Body of pancreas (tissue), 4 donors: ENCODE data around the gene ASCC1. TPM values are rescaled to one million over a fixed set of nuclear protein-coding genes. Genes with fewer than 3 reads are reported as not detected.
"Not testable (repeated sequence)": the region's sequence is repeated elsewhere in the genome, so short reads cannot be mapped to it uniquely, and the experiment has no call there.

Experiments used
- ATAC-seq: fragments of 150-250 bp; one replicate; pipeline ENCODE4 v1.9.1; 2016
- DNase-seq, 4 donors: peaks; one replicate each; pipeline ENCODE4 v3.0.0-alpha.2; 2019
- H3K27ac ChIP-seq, 4 donors: fragments of 200-600 bp; sonication (generic); 1 replicate in 3 of 4; 2 replicates in 1 of 4; pipeline versions ENCODE4 v1.5.1 to v1.6.1; 2016 to 2019; ENCODE audit warnings: mild to moderate bottlenecking in 1 of 4, mixed read lengths in 1 of 4, moderate library complexity in 1 of 4
- H3K27me3 ChIP-seq, 2 donors: fragments of 200-600 bp; sonication (generic); one replicate each; pipeline ENCODE4 v1.6.0; 2016; ENCODE audit warnings: mild to moderate bottlenecking in 1 of 2
- H3K36me3 ChIP-seq, 2 donors: fragments of 200-600 bp; sonication (generic); replicated peaks in 1 of 2; 2 replicates each; pipeline ENCODE4 v1.5.1; 2016; ENCODE audit warnings: low read depth in 2 of 2; ENCODE audit not compliant: insufficient read depth in 1 of 2
- H3K4me1 ChIP-seq: fragments of 200-600 bp; sonication (generic); one replicate; pipeline ENCODE4 v1.6.0; 2016
- H3K4me3 ChIP-seq, 2 donors: fragments of 200-600 bp; sonication (generic); 1 replicate in 1 of 2; 2 replicates in 1 of 2; pipeline ENCODE4 v1.5.1; 2016 to 2019
- H3K9me3 ChIP-seq, 3 donors: fragments of 200-600 bp; sonication (generic); 1 replicate in 2 of 3; 2 replicates in 1 of 3; pipeline ENCODE4 v1.5.1; 2016
- CTCF ChIP-seq, 7 experiments: fragments of 450-650 bp in 4 of 7; fragments of 200-600 bp in 3 of 7; sonication (generic) in 3 of 7; IDR thresholded peaks; one replicate each; pipeline ENCODE4 v1.5.1; 2016 to 2019; ENCODE audit warnings: antibody characterized with exemption in 7 of 7
- POLR2A ChIP-seq, 3 donors: fragments of 450-650 bp; IDR thresholded peaks; one replicate each; pipeline ENCODE4 v1.6.1; 2016; ENCODE audit warnings: antibody characterized with exemption in 3 of 3, mild to moderate bottlenecking in 2 of 3
- WGBS, 2 donors: methylation state at CpG; one replicate each; pipeline ENCODE4 v1.1.5; 2017; 5-methylcytosine and 5-hydroxymethylcytosine counted together
- intact Hi-C: fragments of 100-400 bp; cut with DNase I; formaldehyde crosslinking; loops from one replicate; pipeline ENCODE4 v1.15.1; 2023
- total RNA-seq, 2 donors: library from RNA; depleted of rRNA; stranded (reverse); fragments of >200 nt; gene quantifications; one replicate each; pipeline ENCODE4 v1.1.0, GENCODE V29; 2016

The ASCC1 gene
- total RNA-seq, 2 donors from 2014 or later, result 16.1 to 17.1 TPM

GRCh38 chr10:72110673-72111401, 105.2 kb downstream of the ASCC1 start:
- no peak overlapping the region for H3K4me3 ChIP-seq
- H3K4me1 ChIP-seq, result no peaks in the 10 kb centered on the region
- H3K27ac ChIP-seq, result no peak overlapping the region
- H3K36me3 ChIP-seq, result no peaks in the 10 kb centered on the region
- no peak for ATAC-seq
- 93 to 100% methylated on average over 11 of the region's 11 CpGs for WGBS, 2 donors
- TF ChIP-seq POLR2A (IDR thresholded peaks at IDR 0.05), result no peak
- DNase-seq, result no peak
- H3K27me3 ChIP-seq, result no peaks in the 10 kb centered on the region
- intact Hi-C loops, result no loop called here
- H3K9me3 ChIP-seq, result no peaks in the 10 kb centered on the region

GRCh38 chr10:72109636-72110157, 106.4 kb downstream of the ASCC1 start:
- Histone ChIP-seq H3K9me3 (no peaks in the 10 kb centered on the region), H3K4me1 (no peaks in the 10 kb centered on the region), H3K4me3 (no peak overlapping the region), H3K27ac (no peak overlapping the region), H3K27me3 (no peaks in the 10 kb centered on the region), H3K36me3 (no peaks in the 10 kb centered on the region)
- intact Hi-C loops, result no loop called here
- DNase-seq, result no peak
- no peak for ATAC-seq
- 86 to 96% methylated on average over 8 of the region's 8 CpGs for WGBS, 2 donors
- TF ChIP-seq POLR2A (IDR thresholded peaks at IDR 0.05) (no peak), CTCF (IDR thresholded peaks at IDR 0.05) (no peak)

- no peaks in the 10 kb centered on the region for H3K4me1 ChIP-seq
- intact Hi-C loops, result no loop called here
- DNase-seq, result no peak
- no peak overlapping the region for H3K27ac ChIP-seq
- WGBS, 2 donors, result 19 to 50% methylated on average over 1 of the region's 1 CpG
- no peak for TF ChIP-seq CTCF (IDR thresholded peaks at IDR 0.05)
- no peak for TF ChIP-seq POLR2A (IDR thresholded peaks at IDR 0.05)
- H3K36me3 ChIP-seq, result no peaks in the 10 kb centered on the region
- no peak for ATAC-seq
- no peak overlapping the region for H3K4me3 ChIP-seq
- no peaks in the 10 kb centered on the region for H3K27me3 ChIP-seq
- no peaks in the 10 kb centered on the region for H3K9me3 ChIP-seq
These were observed 107.0 kb downstream of the ASCC1 start for GRCh38 chr10:72108830-72109635.

- ATAC-seq, H3K4me1 ChIP-seq, H3K27ac ChIP-seq, H3K9me3 ChIP-seq, H3K4me3 ChIP-seq, H3K36me3 ChIP-seq, DNase-seq, intact Hi-C loops, H3K27me3 ChIP-seq: not testable (repeated sequence)
- 96 to 100% methylated on average over 3 of the region's 3 CpGs for WGBS, 2 donors
These were observed 108.1 kb downstream of the ASCC1 start for GRCh38 chr10:72108004-72108370.

- Histone ChIP-seq H3K9me3 (no peaks in the 10 kb centered on the region), H3K4me3 (no peak overlapping the region), H3K27me3 (no peaks in the 10 kb centered on the region), H3K27ac (no peak overlapping the region), H3K36me3 (no peaks in the 10 kb centered on the region), H3K4me1 (no peaks in the 10 kb centered on the region)
- DNase-seq (no peak), ATAC-seq (no peak)
- 53 to 64% methylated on average over 3 of the region's 3 CpGs for WGBS, 2 donors
- TF ChIP-seq CTCF (IDR thresholded peaks at IDR 0.05), result no peak
- TF ChIP-seq POLR2A (IDR thresholded peaks at IDR 0.05), result no peak
- intact Hi-C loops, result no loop called here
These were observed 108.6 kb downstream of the ASCC1 start for GRCh38 chr10:72107325-72108003.
